ENCODE data around the gene AGPAT3.

Gene AGPAT3

DNA sequence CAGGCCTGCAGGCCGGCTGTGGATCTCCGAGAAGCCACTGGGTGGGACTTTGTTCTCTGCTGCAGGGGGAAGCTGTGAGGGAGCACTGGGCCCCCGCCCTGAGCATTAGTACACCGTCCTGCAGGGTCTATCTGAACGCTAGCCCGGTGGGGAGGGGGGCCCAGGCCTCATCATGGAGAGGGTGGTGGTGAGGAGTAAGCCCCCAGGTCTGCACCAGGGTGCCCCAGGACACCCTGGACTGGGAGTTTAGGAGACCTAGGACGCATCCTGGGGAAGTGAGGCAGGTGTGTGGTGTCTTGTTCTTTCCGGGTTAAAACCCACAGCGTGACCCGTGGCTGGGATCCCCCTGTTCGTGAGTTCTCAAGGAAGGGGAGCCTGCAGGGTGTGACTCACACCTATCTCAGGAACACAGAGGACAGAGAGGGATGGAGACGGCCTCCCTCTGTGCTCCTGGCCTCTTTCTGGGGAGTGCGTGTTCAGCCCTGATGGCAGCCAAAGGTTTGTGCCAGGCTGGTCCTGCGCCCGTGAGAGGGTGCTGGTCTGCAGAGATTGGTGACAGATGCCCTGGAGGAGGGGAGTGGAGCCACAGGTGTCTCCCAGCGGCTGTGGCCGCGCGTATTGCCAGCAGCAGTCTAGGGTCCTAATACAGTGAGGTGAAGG is 44.8 kb downstream of the AGPAT3 start:
- no peak for DNase-seq

DNA sequence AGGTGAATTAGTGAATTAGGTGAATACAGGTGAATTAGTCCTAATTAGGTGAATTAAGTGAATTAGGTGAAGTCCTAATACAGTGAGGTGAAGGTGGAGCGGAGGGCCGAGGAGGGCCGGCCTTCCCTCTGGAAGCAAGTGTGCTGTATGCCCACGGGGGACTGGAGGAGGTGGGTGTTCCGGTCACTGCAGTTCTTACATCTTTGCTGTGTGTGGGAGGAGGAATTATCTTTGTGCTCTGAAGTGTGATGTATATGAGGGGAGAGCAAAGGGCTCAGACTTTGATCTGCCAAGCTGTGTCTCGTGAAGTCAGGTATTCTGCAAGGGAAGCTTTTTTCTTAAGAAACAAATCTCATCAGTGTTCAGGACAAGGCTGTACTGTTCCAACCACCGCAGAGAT is 45.4 kb downstream of the AGPAT3 start:
- DNase-seq = no peak

- no peak for DNase-seq
Measured at GRCh38 chr21:43911015-43911934, 46.3 kb downstream of the AGPAT3 start.

DNA sequence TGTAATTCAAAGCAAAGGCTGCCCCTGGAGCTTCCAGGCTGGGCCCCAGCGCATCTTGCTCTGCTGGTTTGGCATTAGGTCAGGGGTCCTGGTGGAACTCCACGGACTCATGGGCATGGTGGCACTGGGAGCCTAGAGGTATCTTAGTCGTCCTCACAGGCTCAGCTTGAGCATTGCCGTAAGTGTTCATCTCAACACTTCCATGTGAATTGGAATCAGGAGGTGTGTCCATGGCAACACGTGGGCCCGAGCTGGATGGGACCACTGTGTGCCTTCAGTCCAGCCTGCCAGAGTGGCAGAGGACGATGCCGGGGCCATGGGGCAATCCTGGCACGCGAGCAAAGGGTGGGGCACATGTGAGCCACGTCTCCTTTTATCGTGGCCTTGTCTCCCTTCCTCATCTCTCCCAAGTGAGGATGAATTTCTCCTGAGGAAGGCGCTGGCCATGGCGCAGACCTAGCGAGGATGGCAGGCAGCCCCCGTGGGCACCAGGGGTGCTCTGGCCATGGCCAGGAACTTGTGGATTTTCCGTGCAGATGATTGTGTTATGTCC is 47.0 kb downstream of the AGPAT3 start:
- DNase-seq = no peak

- DNase-seq = no peak
Measured at GRCh38 chr21:43912500-43912899, 47.5 kb downstream of the AGPAT3 start.

GRCh38 chr21:43912910-43913309 is 47.9 kb downstream of the AGPAT3 start:
- no peak for DNase-seq

DNA sequence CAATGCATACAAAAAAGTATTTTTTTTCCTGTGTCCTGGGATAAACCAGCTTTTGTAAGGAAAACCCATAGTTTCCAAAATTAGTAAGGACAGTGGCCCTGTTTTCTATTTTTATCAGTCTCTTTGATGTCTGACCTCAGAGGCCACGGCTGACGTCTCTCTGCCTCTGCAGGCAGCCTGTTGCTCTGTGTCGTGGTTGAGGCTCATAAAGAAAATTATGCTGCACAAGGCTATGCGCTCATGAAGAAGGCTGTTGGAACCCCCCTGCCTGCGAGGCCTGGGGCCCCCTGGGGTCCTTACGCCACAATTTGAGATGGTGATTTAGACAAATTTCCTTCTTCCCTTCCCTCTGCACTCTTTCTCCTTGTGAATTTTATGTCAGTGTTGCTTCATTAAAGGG is 48.9 kb downstream of the AGPAT3 start:
- no peak for DNase-seq

DNA sequence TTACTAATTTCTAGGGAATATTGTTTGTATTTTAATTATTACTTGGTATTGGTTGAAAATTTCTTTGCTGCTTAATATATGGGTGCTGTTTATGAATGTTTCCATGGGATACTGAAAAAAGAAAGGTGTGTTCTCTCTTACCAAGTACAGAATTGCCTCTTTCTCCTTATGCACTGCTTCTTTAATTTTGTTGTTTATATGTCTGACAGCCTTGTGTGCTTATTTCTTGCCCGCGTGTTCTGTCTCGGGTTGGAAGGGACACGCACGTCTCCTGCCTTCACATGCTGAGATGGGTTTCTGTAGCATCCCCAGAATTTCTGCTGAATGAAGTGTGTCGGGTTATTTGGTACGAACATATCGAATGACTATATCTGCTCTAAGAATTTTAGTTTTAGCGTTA is 51.1 kb downstream of the AGPAT3 start:
- no peak for DNase-seq

GRCh38 chr21:43916691-43917514 is 51.9 kb downstream of the AGPAT3 start:
- no peak for DNase-seq

GRCh38 chr21:43917515-43918384 is 52.7 kb downstream of the AGPAT3 start:
- no peak for DNase-seq

GRCh38 chr21:43918385-43918947 is 53.4 kb downstream of the AGPAT3 start:
- no peak for DNase-seq

GRCh38 chr21:43919283-43919682 is 54.3 kb downstream of the AGPAT3 start:
- DNase-seq = no peak

- DNase-seq = no peak
Measured at GRCh38 chr21:43919871-43920801, 55.1 kb downstream of the AGPAT3 start.

DNA sequence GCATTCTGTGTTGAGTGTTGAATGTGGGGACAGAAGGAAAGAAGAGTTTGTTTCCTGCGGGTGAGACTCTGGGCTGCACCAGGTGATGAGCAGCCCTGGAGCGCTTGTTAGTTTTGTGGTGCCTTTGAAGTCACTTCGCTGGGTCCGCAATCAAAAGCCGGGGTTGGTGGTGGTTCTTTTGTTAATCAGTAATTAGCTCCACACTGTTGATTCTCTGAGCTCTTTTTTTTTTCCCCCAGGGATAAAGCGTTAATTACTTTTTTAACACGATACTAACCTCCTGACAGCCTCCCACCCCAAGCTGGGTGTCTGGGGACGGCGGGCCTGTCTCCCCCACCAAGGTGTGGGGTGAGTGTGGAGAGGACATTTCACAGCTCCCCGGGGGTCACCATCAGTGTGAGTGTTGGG is 56.6 kb downstream of the AGPAT3 start:
- DNase-seq = no peak

DNA sequence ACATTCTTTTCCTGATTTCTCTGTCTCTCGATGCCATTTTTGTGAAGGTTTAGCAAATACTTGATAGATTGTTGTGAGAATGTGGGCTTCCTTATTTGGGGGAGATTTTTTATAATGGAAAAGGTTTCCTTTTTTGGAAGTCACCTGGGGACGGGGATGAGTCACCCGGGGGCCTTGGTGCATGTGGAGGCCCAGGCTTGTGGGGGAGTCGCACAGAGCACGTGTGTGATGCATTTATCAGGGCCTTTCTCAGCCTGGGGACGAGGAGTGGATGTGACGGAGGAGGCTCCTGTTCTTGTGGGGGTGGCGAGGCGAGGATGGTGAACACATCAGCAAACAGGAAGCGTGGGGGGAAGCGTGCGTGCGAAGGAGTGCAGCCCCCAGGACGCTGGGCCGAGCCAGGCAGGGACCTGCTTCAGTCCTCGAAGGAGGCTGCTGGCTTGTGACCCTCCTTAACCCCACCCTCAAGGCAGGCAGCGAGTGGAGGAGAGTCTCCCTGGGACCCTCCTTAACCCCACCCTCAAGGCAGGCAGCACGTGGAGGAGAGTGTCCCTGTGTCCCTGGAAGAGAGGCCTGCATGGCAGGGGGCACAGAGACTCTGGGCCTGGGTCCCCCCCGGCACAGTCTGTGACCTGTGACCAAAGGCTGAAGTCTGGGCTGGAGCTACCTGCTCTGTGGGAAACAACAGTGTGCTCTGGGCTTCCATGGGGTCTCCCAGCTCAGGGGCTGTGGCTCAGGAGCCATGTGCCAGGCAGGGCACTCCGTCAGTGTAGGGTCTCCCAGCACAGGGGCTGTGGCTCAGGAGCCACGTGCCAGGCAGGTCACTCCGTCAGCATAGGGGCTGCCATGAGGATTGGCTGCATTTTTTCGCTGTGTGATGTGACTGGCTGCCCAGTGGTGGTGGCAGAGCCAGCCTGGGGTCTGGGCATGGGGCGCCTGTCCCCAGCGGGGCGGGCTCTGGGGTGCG is 57.2 kb downstream of the AGPAT3 start:
- DNase-seq = no peak

- DNase-seq = no peak
Measured at GRCh38 chr21:43922949-43923348, 57.9 kb downstream of the AGPAT3 start.

DNA sequence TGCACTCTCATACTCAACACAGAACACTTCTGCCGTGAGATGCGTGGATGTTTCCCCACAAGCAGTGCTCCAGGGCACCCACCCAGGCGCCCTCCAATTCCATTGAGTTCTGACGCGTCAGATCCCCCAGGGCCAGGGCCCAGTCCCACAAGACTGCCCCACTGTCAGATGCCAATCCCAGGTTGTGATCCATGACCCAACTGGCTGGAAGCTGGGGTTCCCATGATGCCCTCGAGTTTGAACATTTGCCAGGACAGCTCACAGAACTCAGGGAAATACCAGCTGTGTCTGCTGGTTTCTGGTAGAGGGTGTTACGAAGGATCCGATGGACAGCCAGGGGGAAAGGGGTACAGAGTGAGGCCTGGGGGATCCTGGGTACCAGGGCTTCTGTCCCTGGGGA is 58.4 kb downstream of the AGPAT3 start:
- DNase-seq = no peak

- no peak for DNase-seq
Measured at GRCh38 chr21:43924421-43925095, 59.5 kb downstream of the AGPAT3 start.

GRCh38 chr21:43925096-43925481 is 60.1 kb downstream of the AGPAT3 start:
- no peak for DNase-seq

All from DMS 273 treated with DMSO at 0.1 percent for 48 hours (cell line).